ENCODE results near the gene BST1. TPM values are rescaled to one million over a fixed set of nuclear protein-coding genes. Genes with fewer than 3 reads are reported as not detected.
"Not testable (repeated sequence)": the region's sequence is repeated elsewhere in the genome, so short reads cannot be mapped to it uniquely, and the experiment has no call there.

The BST1 gene
- total RNA-seq, 1 experiment from 2014 or later: 0.80 TPM

DNA sequence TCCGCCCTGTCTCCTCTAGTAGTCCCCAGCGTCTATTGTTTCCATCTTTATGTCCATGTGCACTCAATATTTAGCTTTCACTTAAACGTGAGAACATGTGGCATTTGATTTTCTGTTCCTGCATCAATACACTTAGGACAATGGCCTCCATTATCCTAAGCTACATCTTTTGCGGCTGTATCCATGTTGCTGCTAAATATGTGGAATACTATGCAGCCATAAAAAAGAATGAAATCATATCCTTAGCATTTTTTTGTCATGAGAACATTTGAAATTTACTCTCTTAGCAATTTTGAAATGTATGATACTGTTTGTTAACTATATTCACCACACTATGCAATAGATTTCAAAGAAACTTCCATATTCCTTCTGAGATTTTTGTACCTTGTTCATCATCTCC is 55.4 kb downstream of the BST1 start:
- no peaks in the 10 kb centered on the region for H3K27me3 ChIP-seq (ENCODE audit: control insufficient read depth, insufficient read depth, low read length)
- no peak for DNase-seq
- no peak overlapping the region for H3K4me3 ChIP-seq (ENCODE audit: insufficient read depth, low read depth, low read length)
- H3K36me3 ChIP-seq (replicated peaks; ENCODE audit: control insufficient read depth, insufficient read depth, low read length): no peaks in the 10 kb centered on the region

DNA sequence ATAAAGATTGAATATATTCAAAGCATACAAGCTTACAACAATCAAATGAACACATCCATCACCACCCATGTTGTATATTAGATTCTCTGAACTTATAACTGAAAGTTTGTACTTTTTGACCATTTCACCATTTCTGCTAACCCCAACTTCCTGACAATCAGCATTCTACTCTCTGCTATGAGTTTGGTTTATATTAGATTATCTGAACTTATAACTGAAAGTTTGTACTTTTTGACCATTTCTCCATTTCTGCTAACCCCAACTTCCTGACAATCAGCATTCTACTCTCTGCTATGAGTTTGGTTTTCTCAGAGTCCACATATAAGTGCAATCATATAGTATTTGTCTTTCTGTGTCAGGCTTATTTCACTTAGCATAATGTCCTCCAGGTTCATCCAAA is 59.6 kb downstream of the BST1 start:
- not testable (repeated sequence) for H3K36me3 ChIP-seq (replicated peaks; ENCODE audit: control insufficient read depth, insufficient read depth, low read length); DNase-seq; H3K4me3 ChIP-seq (ENCODE audit: insufficient read depth, low read depth, low read length); H3K27me3 ChIP-seq (ENCODE audit: control insufficient read depth, insufficient read depth, low read length)

GRCh38 chr4:15765391-15765790 is 62.5 kb downstream of the BST1 start:
- Histone ChIP-seq H3K27me3 (ENCODE audit: control insufficient read depth, insufficient read depth, low read length) (no peaks in the 10 kb centered on the region), H3K4me3 (ENCODE audit: insufficient read depth, low read depth, low read length) (no peak overlapping the region), H3K36me3 (replicated peaks; ENCODE audit: control insufficient read depth, insufficient read depth, low read length) (no peaks in the 10 kb centered on the region)
- no peak for DNase-seq

DNA sequence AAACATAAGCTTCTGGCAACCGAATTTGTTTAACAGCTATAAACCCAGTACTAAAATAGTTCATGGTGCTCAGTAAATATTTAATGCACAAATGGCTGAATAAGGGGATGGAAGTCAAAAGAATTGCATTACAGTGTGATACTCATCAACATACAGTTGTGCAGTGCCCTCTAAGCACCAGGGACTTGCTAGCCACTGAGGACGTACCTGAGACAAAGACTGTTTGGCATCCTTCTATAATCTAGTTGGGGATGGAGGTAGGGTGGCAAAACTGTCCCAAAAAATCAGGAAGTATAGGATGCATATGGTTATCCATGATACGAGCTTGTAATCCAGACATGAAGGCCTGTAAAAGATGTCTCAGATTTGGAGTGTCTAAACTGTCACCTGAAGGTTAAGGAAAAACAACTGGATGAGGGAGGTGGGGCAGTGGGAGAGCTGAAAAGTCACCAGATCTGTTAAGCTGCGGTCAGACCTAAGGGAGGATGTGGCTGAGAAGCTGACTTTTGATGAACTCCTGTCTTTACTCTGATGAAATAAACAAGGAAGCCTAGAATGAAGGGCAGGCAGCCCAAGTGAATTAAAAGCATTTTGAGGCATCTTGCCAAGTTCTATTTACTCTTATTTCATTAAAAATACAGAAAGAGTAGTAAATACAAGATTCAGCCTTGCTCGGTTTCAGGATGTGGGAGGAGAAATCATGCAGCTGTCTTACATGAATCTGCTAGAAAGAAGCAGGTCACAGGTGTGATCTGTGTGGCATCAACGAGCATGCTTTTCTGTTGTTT is 63.2 kb downstream of the BST1 start:
- H3K4me3 ChIP-seq (ENCODE audit: insufficient read depth, low read depth, low read length): no peak overlapping the region
- no peak for DNase-seq
- H3K27me3 ChIP-seq (ENCODE audit: control insufficient read depth, insufficient read depth, low read length): no peaks in the 10 kb centered on the region
- no peaks in the 10 kb centered on the region for H3K36me3 ChIP-seq (replicated peaks; ENCODE audit: control insufficient read depth, insufficient read depth, low read length)

- no peaks in the 10 kb centered on the region for H3K27me3 ChIP-seq (ENCODE audit: control insufficient read depth, insufficient read depth, low read length)
- DNase-seq: no peak
- H3K4me3 ChIP-seq (ENCODE audit: insufficient read depth, low read depth, low read length): no peak overlapping the region
- no peaks in the 10 kb centered on the region for H3K36me3 ChIP-seq (replicated peaks; ENCODE audit: control insufficient read depth, insufficient read depth, low read length)
These were observed 64.0 kb downstream of the BST1 start for GRCh38 chr4:15766821-15767220.

- DNase-seq: no peak
- no peaks in the 10 kb centered on the region for H3K36me3 ChIP-seq (replicated peaks; ENCODE audit: control insufficient read depth, insufficient read depth, low read length)
- no peaks in the 10 kb centered on the region; the same call in 1 of the 2 replicates for H3K27me3 ChIP-seq (ENCODE audit: control insufficient read depth, insufficient read depth, low read length)
- H3K4me3 ChIP-seq (ENCODE audit: insufficient read depth, low read depth, low read length): no peak overlapping the region
These were observed 66.3 kb downstream of the BST1 start for GRCh38 chr4:15769202-15769601.

DNA sequence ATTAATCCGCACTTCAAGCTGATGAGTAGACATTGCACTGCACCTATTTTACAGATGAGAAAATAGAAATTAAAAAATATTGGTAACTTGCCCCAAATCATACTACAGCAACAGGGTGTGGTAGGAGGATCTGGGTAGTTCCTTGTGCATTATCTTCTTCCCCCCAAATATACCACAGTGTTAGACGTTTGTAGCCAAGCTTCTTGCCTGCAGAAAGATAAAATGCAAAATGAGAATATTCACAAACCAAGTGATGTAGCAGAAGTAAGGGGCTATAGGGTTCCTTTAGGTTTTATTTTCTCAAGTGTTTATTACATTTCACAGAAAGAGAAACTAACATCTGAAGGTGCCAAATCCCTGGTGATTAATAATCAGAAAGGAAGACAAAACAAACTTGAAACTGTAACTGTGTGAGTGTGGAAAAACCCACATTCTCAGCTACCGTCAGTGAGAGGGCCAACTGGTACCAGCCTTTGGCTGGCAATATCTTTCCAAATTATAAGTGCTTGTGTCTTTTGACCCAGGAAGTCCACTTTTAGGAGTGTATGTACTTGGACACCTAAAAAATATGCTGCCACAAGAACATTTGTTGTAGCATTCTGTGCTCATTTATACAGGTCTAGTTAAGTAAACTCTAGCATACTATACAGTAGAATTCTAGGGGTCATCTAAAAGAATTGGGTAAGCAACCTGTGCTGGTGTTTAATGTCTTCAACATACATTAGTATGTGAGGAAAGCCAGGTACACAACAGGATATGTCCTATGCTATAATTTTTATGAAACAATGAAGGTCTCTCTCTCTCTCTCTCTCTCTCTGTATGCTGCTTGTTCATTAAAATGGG is 68.6 kb downstream of the BST1 start:
- no peaks in the 10 kb centered on the region; the same call in 1 of the 2 replicates for H3K27me3 ChIP-seq (ENCODE audit: control insufficient read depth, insufficient read depth, low read length)
- H3K4me3 ChIP-seq (ENCODE audit: insufficient read depth, low read depth, low read length): no peak overlapping the region
- no peak for DNase-seq
- no peaks in the 10 kb centered on the region for H3K36me3 ChIP-seq (replicated peaks; ENCODE audit: control insufficient read depth, insufficient read depth, low read length)

DNA sequence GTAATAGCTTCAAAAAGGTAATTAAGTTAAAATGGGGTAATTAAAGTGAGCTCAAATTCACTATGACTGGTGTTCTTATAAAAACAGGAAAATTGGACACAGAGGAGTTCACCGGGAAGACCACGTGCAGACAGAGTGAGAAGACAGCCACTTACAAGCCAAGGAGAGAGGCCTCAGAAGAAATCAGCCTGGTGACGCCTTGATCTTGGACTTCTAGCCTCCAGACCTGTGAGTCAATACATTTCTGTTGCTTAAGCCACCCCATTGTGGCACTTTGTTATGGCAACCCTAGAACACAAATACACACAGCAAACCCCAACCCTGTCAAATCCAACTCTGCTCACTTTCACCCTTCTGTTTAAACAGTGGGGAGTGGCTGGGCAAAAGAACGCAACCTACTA is 71.2 kb downstream of the BST1 start:
- Histone ChIP-seq H3K27me3 (ENCODE audit: control insufficient read depth, insufficient read depth, low read length) (peaks cover 21% of the 10 kb centered on the region), H3K4me3 (ENCODE audit: insufficient read depth, low read depth, low read length) (no peak overlapping the region), H3K36me3 (replicated peaks; ENCODE audit: control insufficient read depth, insufficient read depth, low read length) (no peaks in the 10 kb centered on the region)
- DNase-seq: no peak

- Histone ChIP-seq H3K27me3 (ENCODE audit: control insufficient read depth, insufficient read depth, low read length) (peaks cover 31% of the 10 kb centered on the region), H3K4me3 (ENCODE audit: insufficient read depth, low read depth, low read length) (no peak overlapping the region), H3K36me3 (replicated peaks; ENCODE audit: control insufficient read depth, insufficient read depth, low read length) (no peaks in the 10 kb centered on the region)
- DNase-seq: no peak
These were observed 74.2 kb downstream of the BST1 start for GRCh38 chr4:15776871-15777648.

- no peak for DNase-seq
- H3K36me3 ChIP-seq (replicated peaks; ENCODE audit: control insufficient read depth, insufficient read depth, low read length): no peaks in the 10 kb centered on the region
- peaks cover 31% of the 10 kb centered on the region for H3K27me3 ChIP-seq (ENCODE audit: control insufficient read depth, insufficient read depth, low read length)
- peak overlapping the region; percentile 51 for H3K4me3 ChIP-seq (ENCODE audit: insufficient read depth, low read depth, low read length)
These were observed 74.9 kb downstream of the BST1 start for GRCh38 chr4:15777697-15778288.

GRCh38 chr4:15778289-15779241 is 75.7 kb downstream of the BST1 start, which contains the start of gene CD38:
CD38 (plus strand) TSS chr4:15778328; CDS start chr4:15778415, 87 bp downstream.
- peaks cover 31% of the 10 kb centered on the region for H3K27me3 ChIP-seq (ENCODE audit: control insufficient read depth, insufficient read depth, low read length)
- peak; percentile 72 for DNase-seq
- H3K4me3 ChIP-seq (ENCODE audit: insufficient read depth, low read depth, low read length): peak within 1 kb of the TSS; percentile 51
- no peaks in the 10 kb centered on the region for H3K36me3 ChIP-seq (replicated peaks; ENCODE audit: control insufficient read depth, insufficient read depth, low read length)

DNA sequence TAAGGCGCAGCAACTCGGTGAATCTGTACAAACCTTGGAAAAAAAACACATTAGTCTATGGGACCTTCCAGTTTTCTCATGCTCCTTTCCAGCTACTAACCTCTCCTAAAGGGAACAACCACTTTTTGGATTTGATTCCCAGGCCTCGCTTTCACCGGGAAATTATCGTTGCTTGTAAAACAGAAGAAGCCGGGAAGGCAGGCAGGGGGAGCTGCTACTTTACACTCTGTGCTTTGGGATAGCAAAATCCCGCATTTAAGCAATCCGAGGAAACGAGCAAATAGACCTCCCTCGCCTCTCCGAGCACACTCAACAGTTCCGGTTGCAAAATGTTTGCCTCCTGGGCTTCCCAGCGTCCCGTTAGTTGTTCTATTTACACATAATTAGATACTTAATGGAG is 76.4 kb downstream of the BST1 start:
- Histone ChIP-seq H3K36me3 (replicated peaks; ENCODE audit: control insufficient read depth, insufficient read depth, low read length) (no peaks in the 10 kb centered on the region), H3K27me3 (ENCODE audit: control insufficient read depth, insufficient read depth, low read length) (peaks cover 31% of the 10 kb centered on the region), H3K4me3 (ENCODE audit: insufficient read depth, low read depth, low read length) (peak overlapping the region; percentile 51)
- DNase-seq: peak; percentile 76

DNA sequence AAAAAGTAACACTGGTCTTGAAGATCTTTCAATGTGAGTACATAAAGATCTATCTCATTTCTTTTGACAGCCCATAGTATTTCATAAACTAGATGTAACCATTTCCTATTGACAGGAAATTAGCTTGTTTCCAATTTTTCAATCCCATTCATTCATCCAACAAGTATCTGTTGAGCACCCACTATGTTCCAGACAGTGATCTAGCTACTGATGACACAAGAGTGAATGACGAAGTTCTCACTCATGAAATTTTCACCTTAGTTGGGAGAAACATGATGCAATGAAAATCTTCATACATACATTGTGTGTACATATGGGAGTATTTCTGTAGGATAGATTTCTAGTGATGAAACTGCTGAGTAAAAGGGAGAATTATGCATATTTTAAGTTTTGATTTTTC is 76.9 kb downstream of the BST1 start:
- Histone ChIP-seq H3K36me3 (replicated peaks; ENCODE audit: control insufficient read depth, insufficient read depth, low read length) (no peaks in the 10 kb centered on the region), H3K27me3 (ENCODE audit: control insufficient read depth, insufficient read depth, low read length) (peaks cover 31% of the 10 kb centered on the region), H3K4me3 (ENCODE audit: insufficient read depth, low read depth, low read length) (no peak overlapping the region)
- no peak for DNase-seq

Measured in H7 (cell line).